SU-DHL-6 (cell line): Measurements from ENCODE around the gene GFRAL.

Source experiments
- EZH2phosphoT487 ChIP-seq: fragments of 200-600 bp; sonication (generic), shearing (Covaris generic); conservative IDR thresholded peaks from 2 replicates; pipeline ENCODE4 v1.6.1; 2018; ENCODE audit warnings: mild to moderate bottlenecking, antibody characterized with exemption, low read length, moderate library complexity, mixed read lengths
- TF ChIP-seq, protein P1 (sequence below): fragments of 200-600 bp; sonication (generic); IDR thresholded peaks from one replicate; pipeline ENCODE4 v1.5.1; 2017; ENCODE audit warnings: antibody characterized with exemption, mild to moderate bottlenecking, low read length, moderate library complexity; ENCODE audit not compliant: insufficient read depth, poor library complexity, severe bottlenecking

DNA sequence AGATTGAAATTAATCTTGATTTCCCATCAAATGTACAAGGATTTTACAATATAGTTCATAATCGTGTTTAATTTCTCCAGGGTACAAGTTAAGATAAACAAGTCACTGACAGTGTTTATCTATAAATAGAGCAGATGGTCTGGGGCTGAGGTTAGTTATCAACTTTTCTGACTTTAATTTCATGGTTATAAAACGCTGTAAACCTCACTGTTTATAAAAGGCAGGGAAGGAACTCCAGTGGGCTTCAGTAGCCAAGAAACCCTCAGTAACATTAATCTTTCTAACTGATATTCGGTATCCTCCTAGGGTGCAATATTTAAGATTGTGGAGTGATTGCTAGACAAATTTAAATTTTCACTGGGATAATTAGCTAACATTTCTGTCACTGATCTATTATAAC lies 68.6 kb downstream of the GFRAL start:
- TF ChIP-seq, protein P1, sequence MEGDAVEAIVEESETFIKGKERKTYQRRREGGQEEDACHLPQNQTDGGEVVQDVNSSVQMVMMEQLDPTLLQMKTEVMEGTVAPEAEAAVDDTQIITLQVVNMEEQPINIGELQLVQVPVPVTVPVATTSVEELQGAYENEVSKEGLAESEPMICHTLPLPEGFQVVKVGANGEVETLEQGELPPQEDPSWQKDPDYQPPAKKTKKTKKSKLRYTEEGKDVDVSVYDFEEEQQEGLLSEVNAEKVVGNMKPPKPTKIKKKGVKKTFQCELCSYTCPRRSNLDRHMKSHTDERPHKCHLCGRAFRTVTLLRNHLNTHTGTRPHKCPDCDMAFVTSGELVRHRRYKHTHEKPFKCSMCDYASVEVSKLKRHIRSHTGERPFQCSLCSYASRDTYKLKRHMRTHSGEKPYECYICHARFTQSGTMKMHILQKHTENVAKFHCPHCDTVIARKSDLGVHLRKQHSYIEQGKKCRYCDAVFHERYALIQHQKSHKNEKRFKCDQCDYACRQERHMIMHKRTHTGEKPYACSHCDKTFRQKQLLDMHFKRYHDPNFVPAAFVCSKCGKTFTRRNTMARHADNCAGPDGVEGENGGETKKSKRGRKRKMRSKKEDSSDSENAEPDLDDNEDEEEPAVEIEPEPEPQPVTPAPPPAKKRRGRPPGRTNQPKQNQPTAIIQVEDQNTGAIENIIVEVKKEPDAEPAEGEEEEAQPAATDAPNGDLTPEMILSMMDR: no peak
- TF ChIP-seq EZH2phosphoT487: no peak
